ENCODE measurements around the gene UBC.
"Not testable (repeated sequence)": the region's sequence is repeated elsewhere in the genome, so short reads cannot be mapped to it uniquely, and the experiment has no call there.

Gene UBC

GRCh38 chr12:124888260-124888659 lies 26.2 kb downstream of the UBC start:
- H3K4me3 ChIP-seq (ENCODE audit: low read depth, low read length), result no peak overlapping the region
- DNase-seq (ENCODE audit: low read depth), result no peak
- TF ChIP-seq POLR2A (IDR thresholded peaks at IDR 0.05; ENCODE audit: extremely low read depth, insufficient read length) (no peak), MYC (IDR thresholded peaks at IDR 0.05; ENCODE audit: low read depth, low read length) (no peak)
- TF ChIP-seq, protein P1, sequence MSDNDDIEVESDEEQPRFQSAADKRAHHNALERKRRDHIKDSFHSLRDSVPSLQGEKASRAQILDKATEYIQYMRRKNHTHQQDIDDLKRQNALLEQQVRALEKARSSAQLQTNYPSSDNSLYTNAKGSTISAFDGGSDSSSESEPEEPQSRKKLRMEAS (IDR thresholded peaks at IDR 0.05; ENCODE audit: low read depth, low read length), result no peak

- not testable (repeated sequence) for H3K4me3 ChIP-seq (ENCODE audit: low read depth, low read length); DNase-seq (ENCODE audit: low read depth)
These were observed 26.7 kb downstream of the UBC start for GRCh38 chr12:124887766-124888165.

- no peak for DNase-seq (ENCODE audit: low read depth)
- TF ChIP-seq, protein P1 (IDR thresholded peaks at IDR 0.05; ENCODE audit: low read depth, low read length), result no peak
- no peak for TF ChIP-seq MYC (IDR thresholded peaks at IDR 0.05; ENCODE audit: low read depth, low read length)
- TF ChIP-seq POLR2A (IDR thresholded peaks at IDR 0.05; ENCODE audit: extremely low read depth, insufficient read length), result no peak
- no peak for TF ChIP-seq CTCF (IDR thresholded peaks at IDR 0.05; ENCODE audit: low read depth, low read length)
These were observed 29.6 kb downstream of the UBC start for GRCh38 chr12:124884587-124885438.

DNA sequence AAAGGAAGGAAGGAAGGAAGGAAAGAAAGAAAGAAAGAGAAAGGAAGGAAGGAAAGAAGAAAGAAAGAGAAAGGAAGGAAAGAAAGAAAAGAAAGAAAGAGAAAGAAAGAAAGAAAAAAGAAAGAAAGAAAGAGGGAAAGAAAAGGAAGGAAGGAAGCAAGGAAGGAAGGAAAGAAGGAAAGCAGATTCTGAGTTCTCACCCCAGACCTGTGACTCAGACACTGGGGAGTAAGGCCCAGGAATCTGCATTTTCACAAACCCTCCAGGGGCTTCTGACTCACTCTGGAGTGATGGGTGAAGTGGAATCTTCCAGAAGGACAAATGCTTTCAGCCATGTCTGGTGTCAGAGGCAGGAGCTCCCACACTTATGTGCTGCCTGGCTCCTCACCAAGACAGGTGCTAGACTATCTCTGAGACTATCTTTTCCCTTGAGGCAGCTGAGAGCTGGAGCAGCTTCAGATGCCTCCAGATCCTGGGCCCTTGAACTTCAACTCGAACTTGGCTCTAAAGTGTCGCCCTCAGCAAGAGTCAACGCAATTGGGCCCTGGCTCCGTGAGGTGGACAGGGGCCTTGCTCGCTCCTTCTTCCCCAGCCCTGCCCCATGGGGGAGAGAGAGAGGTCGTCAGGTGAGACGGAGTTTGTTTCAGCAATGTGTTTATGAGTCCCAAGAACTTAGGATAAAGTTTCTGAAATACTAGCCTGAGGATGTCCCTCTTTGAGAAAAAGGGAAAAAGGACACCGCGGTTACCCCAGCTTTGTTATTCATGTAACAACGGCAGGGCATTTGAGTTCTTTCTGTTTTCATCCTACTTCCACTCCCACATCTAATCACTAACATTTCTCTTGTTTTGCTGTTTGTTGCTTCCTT lies 31.0 kb downstream of the UBC start:
- peak; percentile 34 for DNase-seq (ENCODE audit: low read depth)
- TF ChIP-seq POLR2A (IDR thresholded peaks at IDR 0.05; ENCODE audit: extremely low read depth, insufficient read length) (no peak), MYC (IDR thresholded peaks at IDR 0.05; ENCODE audit: low read depth, low read length) (no peak), CTCF (IDR thresholded peaks at IDR 0.05; ENCODE audit: low read depth, low read length) (no peak)
- TF ChIP-seq, protein P1 (IDR thresholded peaks at IDR 0.05; ENCODE audit: low read depth, low read length), result no peak
- no peak overlapping the region for H3K4me3 ChIP-seq (ENCODE audit: low read depth, low read length)

More at GRCh38 chr12:124884587-124885438, 29.6 kb downstream of the UBC start:
- H3K4me3 ChIP-seq (ENCODE audit: low read depth, low read length), result no peak overlapping the region

DNA sequence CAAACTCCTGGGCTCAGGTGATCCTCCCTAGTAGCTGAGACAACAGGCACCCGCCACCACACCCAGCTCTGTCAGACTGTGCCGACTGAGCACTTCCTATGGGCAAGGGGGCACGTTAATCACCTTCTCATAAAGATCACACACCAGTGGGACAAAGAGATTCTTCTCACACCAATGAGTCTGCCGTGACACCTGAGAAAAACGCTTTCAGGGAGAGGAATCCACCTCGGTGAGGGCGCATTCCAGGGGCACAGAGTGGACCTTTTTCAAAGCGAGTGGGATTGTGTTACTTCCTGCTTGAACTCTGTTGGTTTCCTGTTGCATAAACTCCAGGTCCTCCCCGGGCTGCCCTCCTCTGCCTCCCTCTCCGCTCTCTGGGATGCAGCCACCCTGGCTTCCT lies 33.3 kb downstream of the UBC start:
- TF ChIP-seq POLR2A (IDR thresholded peaks at IDR 0.05; ENCODE audit: extremely low read depth, insufficient read length) (peak; percentile 19), CTCF (IDR thresholded peaks at IDR 0.05; ENCODE audit: low read depth, low read length) (no peak)
- DNase-seq (ENCODE audit: low read depth), result peak; percentile 72

GRCh38 chr12:124880335-124880734 lies 34.1 kb downstream of the UBC start:
- DNase-seq (ENCODE audit: low read depth), result peak; percentile 51

More for the DNA sequence above, 33.3 kb downstream of the UBC start:
- peak overlapping the region; percentile 51 for H3K4me3 ChIP-seq (ENCODE audit: low read depth, low read length)

GRCh38 chr12:124878795-124879516 lies 35.5 kb downstream of the UBC start:
- no peak overlapping the region for H3K4me3 ChIP-seq (ENCODE audit: low read depth, low read length)
- TF ChIP-seq, protein P1 (IDR thresholded peaks at IDR 0.05; ENCODE audit: low read depth, low read length), result no peak
- TF ChIP-seq CTCF (IDR thresholded peaks at IDR 0.05; ENCODE audit: low read depth, low read length) (no peak), POLR2A (IDR thresholded peaks at IDR 0.05; ENCODE audit: extremely low read depth, insufficient read length) (no peak), MYC (IDR thresholded peaks at IDR 0.05; ENCODE audit: low read depth, low read length) (no peak)
- DNase-seq (ENCODE audit: low read depth), result no peak

More at GRCh38 chr12:124880335-124880734, 34.1 kb downstream of the UBC start:
- not testable (repeated sequence) for H3K4me3 ChIP-seq (ENCODE audit: low read depth, low read length)
